DND-41 (cell line): Measurements from ENCODE around the gene IFNK.

Source experiments
- ATAC-seq: fragments of 200-7000 bp; cut with Tn5 transposase; 3 replicates; pipeline ENCODE4 v1.9.1; 2021; ENCODE audit warnings: low read depth; ENCODE audit not compliant: insufficient read depth
- DNase-seq: peaks from one replicate; pipeline ENCODE4 v3.0.0-alpha.2; 2020
- H2AFZ ChIP-seq: 2 replicates; pipeline ENCODE4 v1.6.0; 2012; ENCODE audit warnings: low read depth, low read length
- H3K27ac ChIP-seq: 2 replicates; pipeline ENCODE4 v1.5.1; 2012; ENCODE audit warnings: low read length, inconsistent platforms
- H3K27me3 ChIP-seq: fragments of 200-600 bp; sonication (generic); 2 replicates; pipeline ENCODE4 v1.6.0; 2012; ENCODE audit warnings: low read length, mild to moderate bottlenecking, inconsistent platforms; ENCODE audit not compliant: insufficient read depth, poor library complexity
- H3K36me3 ChIP-seq: 2 replicates; pipeline ENCODE4 v1.5.1; 2012; ENCODE audit warnings: low read length, inconsistent platforms; ENCODE audit not compliant: insufficient read depth
- H3K4me1 ChIP-seq: 2 replicates; pipeline ENCODE4 v1.5.1; 2012; ENCODE audit warnings: mild to moderate bottlenecking, low read length; ENCODE audit not compliant: insufficient read depth
- H3K4me2 ChIP-seq: 2 replicates; pipeline ENCODE4 v1.6.0; 2012; ENCODE audit warnings: mild to moderate bottlenecking, moderate library complexity, low read length, inconsistent platforms; ENCODE audit not compliant: insufficient read depth
- H3K4me3 ChIP-seq, 2 experiments: fragments of 200-600 bp in 1 of 2; shearing (Covaris generic) in 1 of 2; 2 replicates each; pipeline ENCODE4 v1.5.1; 2012 to 2016; ENCODE audit warnings: inconsistent platforms in 2 of 2, low read length in 2 of 2, mild to moderate bottlenecking in 2 of 2, low read depth in 1 of 2, moderate library complexity in 1 of 2
- H3K79me2 ChIP-seq: 2 replicates; pipeline ENCODE4 v1.6.0; 2012; ENCODE audit warnings: low read length, inconsistent platforms; ENCODE audit not compliant: insufficient read depth
- H3K9ac ChIP-seq: 2 replicates; pipeline ENCODE4 v1.6.0; 2012; ENCODE audit warnings: low read depth, mild to moderate bottlenecking, inconsistent platforms, low read length, moderate library complexity
- H3K9me3 ChIP-seq: 2 replicates; pipeline ENCODE4 v1.5.1; 2012; ENCODE audit warnings: low read length, moderate library complexity, mild to moderate bottlenecking, inconsistent platforms; ENCODE audit not compliant: insufficient read depth, severe bottlenecking
- H4K20me1 ChIP-seq: 2 replicates; pipeline ENCODE4 v1.6.0; 2012; ENCODE audit warnings: low read length; ENCODE audit not compliant: insufficient read depth
- EZH2 ChIP-seq: IDR thresholded peaks from 3 replicates; pipeline ENCODE4 v1.6.1; 2012; ENCODE audit warnings: borderline replicate concordance, low read depth, mild to moderate bottlenecking, moderate library complexity, low read length, inconsistent platforms; ENCODE audit not compliant: severe bottlenecking
- TF ChIP-seq, protein P1 (sequence below): IDR thresholded peaks from 2 replicates; pipeline ENCODE4 v1.5.1; 2012; ENCODE audit warnings: borderline replicate concordance, low read length, moderate library complexity, mild to moderate bottlenecking; ENCODE audit not compliant: poor library complexity, severe bottlenecking; ENCODE audit errors: extremely low read depth

IFNK gene

GRCh38 chr9:27534658-27535209, 10.6 kb downstream of the IFNK start:
- H3K36me3 ChIP-seq, result no peaks in the 10 kb centered on the region
- H2AFZ ChIP-seq, result no peak overlapping the region
- no peak for DNase-seq
- no peak overlapping the region for H3K4me2 ChIP-seq
- H3K4me3 ChIP-seq, result no peak overlapping the region
- no peak for ATAC-seq
- peaks cover 2% of the 10 kb centered on the region; the same call in 1 of the 2 replicates for H3K4me1 ChIP-seq
- H3K9ac ChIP-seq, result no peak overlapping the region
- H3K27ac ChIP-seq, result no peak overlapping the region
- no peaks in the 10 kb centered on the region for H3K79me2 ChIP-seq
- H3K9me3 ChIP-seq, result no peaks in the 10 kb centered on the region
- peaks cover 2% of the 10 kb centered on the region for H3K27me3 ChIP-seq
- TF ChIP-seq EZH2, result no peak
- TF ChIP-seq, protein P1, sequence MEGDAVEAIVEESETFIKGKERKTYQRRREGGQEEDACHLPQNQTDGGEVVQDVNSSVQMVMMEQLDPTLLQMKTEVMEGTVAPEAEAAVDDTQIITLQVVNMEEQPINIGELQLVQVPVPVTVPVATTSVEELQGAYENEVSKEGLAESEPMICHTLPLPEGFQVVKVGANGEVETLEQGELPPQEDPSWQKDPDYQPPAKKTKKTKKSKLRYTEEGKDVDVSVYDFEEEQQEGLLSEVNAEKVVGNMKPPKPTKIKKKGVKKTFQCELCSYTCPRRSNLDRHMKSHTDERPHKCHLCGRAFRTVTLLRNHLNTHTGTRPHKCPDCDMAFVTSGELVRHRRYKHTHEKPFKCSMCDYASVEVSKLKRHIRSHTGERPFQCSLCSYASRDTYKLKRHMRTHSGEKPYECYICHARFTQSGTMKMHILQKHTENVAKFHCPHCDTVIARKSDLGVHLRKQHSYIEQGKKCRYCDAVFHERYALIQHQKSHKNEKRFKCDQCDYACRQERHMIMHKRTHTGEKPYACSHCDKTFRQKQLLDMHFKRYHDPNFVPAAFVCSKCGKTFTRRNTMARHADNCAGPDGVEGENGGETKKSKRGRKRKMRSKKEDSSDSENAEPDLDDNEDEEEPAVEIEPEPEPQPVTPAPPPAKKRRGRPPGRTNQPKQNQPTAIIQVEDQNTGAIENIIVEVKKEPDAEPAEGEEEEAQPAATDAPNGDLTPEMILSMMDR, result no peak
- H4K20me1 ChIP-seq, result no peaks in the 10 kb centered on the region

- H3K36me3 ChIP-seq, result no peaks in the 10 kb centered on the region
- DNase-seq, result no peak
Observed at GRCh38 chr9:27535701-27536118, 11.6 kb downstream of the IFNK start.

GRCh38 chr9:27536168-27536567, 12.1 kb downstream of the IFNK start:
- Histone ChIP-seq H3K4me3 (no peak overlapping the region), H2AFZ (no peak overlapping the region), H3K27me3 (no peaks in the 10 kb centered on the region), H3K9ac (no peak overlapping the region), H3K79me2 (no peaks in the 10 kb centered on the region), H3K27ac (no peak overlapping the region), H3K4me1 (no peaks in the 10 kb centered on the region), H3K9me3 (no peaks in the 10 kb centered on the region), H4K20me1 (no peaks in the 10 kb centered on the region), H3K36me3 (no peaks in the 10 kb centered on the region), H3K4me2 (no peak overlapping the region)
- TF ChIP-seq EZH2, result no peak
- TF ChIP-seq, protein P1, result no peak
- DNase-seq (no peak), ATAC-seq (no peak)

More at GRCh38 chr9:27535701-27536118, 11.6 kb downstream of the IFNK start:
- Histone ChIP-seq H2AFZ (no peak overlapping the region), H4K20me1 (no peaks in the 10 kb centered on the region), H3K4me3 (no peak overlapping the region), H3K9ac (no peak overlapping the region), H3K27ac (no peak overlapping the region), H3K79me2 (no peaks in the 10 kb centered on the region), H3K9me3 (no peaks in the 10 kb centered on the region), H3K4me2 (no peak overlapping the region), H3K27me3 (no peaks in the 10 kb centered on the region), H3K4me1 (no peaks in the 10 kb centered on the region)
- no peak for ATAC-seq
- TF ChIP-seq EZH2, result no peak
- TF ChIP-seq, protein P1, result no peak
